SK-N-SH (cell line): ENCODE data around the gene TCL1B. TPM values are rescaled to one million over a fixed set of nuclear protein-coding genes. Genes with fewer than 3 reads are reported as not detected.

Experiments
- CTCF ChIA-PET: fragments of 300-600, 350-600 bp; formaldehyde crosslinking; extraction: SDS; loops from one replicate; lab custom pipeline; 2021; lab: Yijun Ruan, JAX
- POLR2A ChIA-PET: fragments of 350-600 bp; sonication (Branson Sonifier 250); formaldehyde crosslinking; extraction: SDS; loops from one replicate; lab custom pipeline; 2020; ENCODE audit warnings: antibody characterized with exemption, inconsistent platforms; lab: Yijun Ruan, JAX
- DNase-seq: peaks from one replicate; pipeline ENCODE4 v3.0.0; 2012
- H2AFZ ChIP-seq: fragments of 200-600 bp; sonication (generic); 2 replicates; pipeline ENCODE4 v1.8.1; 2016; ENCODE audit warnings: antibody characterized with exemption, mild to moderate bottlenecking, low read depth
- H3F3A ChIP-seq: fragments of 200-600 bp; sonication (generic); replicated peaks from 2 replicates; pipeline ENCODE3; 2016; ENCODE audit warnings: antibody characterized with exemption, mild to moderate bottlenecking; ENCODE audit not compliant: insufficient read depth
- H3K27ac ChIP-seq, 2 experiments: fragments of 200-500 bp in 1 of 2; fragments of 200-600 bp in 1 of 2; sonication (Bioruptor generic) in 1 of 2; sonication (generic), shearing (Covaris generic) in 1 of 2; 2 replicates each; pipeline versions ENCODE4 v1.5.1 to v1.6.1; 2014 to 2016; ENCODE audit warnings: low read depth in 2 of 2, inconsistent platforms in 1 of 2, low read length in 1 of 2, mild to moderate bottlenecking in 1 of 2, mixed read lengths in 1 of 2
- H3K27me3 ChIP-seq: fragments of 200-600 bp; sonication (generic), shearing (Covaris generic); 2 replicates; pipeline ENCODE4 v1.6.1; 2016; ENCODE audit warnings: mixed run types; ENCODE audit not compliant: insufficient read depth
- H3K36me3 ChIP-seq, 2 experiments: fragments of 200-500 bp in 1 of 2; fragments of 200-600 bp in 1 of 2; sonication (Bioruptor generic) in 1 of 2; sonication (generic) in 1 of 2; replicated peaks in 1 of 2; 2 replicates each; pipeline versions ENCODE3 to v1.5.1; 2014 to 2016; ENCODE audit warnings: low read length in 1 of 2, mild to moderate bottlenecking in 1 of 2; ENCODE audit not compliant: insufficient read depth in 2 of 2, control insufficient read depth in 1 of 2
- H3K4me1 ChIP-seq, 2 experiments: fragments of 200-500 bp in 1 of 2; fragments of 200-600 bp in 1 of 2; sonication (Bioruptor generic) in 1 of 2; sonication (generic), shearing (Covaris generic) in 1 of 2; 2 replicates each; pipeline versions ENCODE4 v1.5.1 to v1.6.1; 2014 to 2016; ENCODE audit warnings: low read depth in 1 of 2, low read length in 1 of 2, mixed run types in 1 of 2; ENCODE audit not compliant: insufficient read depth in 2 of 2, control insufficient read depth in 1 of 2
- H3K4me2 ChIP-seq: fragments of 200-600 bp; sonication (generic), shearing (Covaris generic); 2 replicates; pipeline ENCODE4 v1.6.1; 2017; ENCODE audit warnings: mixed run types
- H3K4me3 ChIP-seq, 2 experiments: fragments of 200-500 bp in 1 of 2; fragments of 200-600 bp in 1 of 2; sonication (Bioruptor generic) in 1 of 2; sonication (generic), shearing (Covaris generic) in 1 of 2; 2 replicates each; pipeline versions ENCODE4 v1.5.1 to v1.8.1; 2014 to 2016; ENCODE audit warnings: low read depth in 2 of 2, inconsistent platforms in 1 of 2, low read length in 1 of 2, mild to moderate bottlenecking in 1 of 2, mixed read lengths in 1 of 2, moderate library complexity in 1 of 2
- H3K79me2 ChIP-seq: fragments of 200-600 bp; sonication (generic); 2 replicates; pipeline ENCODE4 v1.8.1; 2017; ENCODE audit warnings: mild to moderate bottlenecking; ENCODE audit not compliant: insufficient read depth
- H3K9ac ChIP-seq: fragments of 200-600 bp; sonication (generic); 2 replicates; pipeline ENCODE4 v1.6.1; 2017; ENCODE audit warnings: mixed run types
- H3K9me2 ChIP-seq: fragments of 200-600 bp; sonication (generic); 2 replicates; pipeline ENCODE4 v1.6.1; 2017; ENCODE audit warnings: mixed run types
- H3K9me3 ChIP-seq: fragments of 200-600 bp; sonication (generic); 2 replicates; pipeline ENCODE4 v1.6.1; 2017; ENCODE audit warnings: mixed run types, mild to moderate bottlenecking, moderate library complexity
- H4K20me1 ChIP-seq: fragments of 200-600 bp; sonication (generic); 2 replicates; pipeline ENCODE4 v1.6.1; 2017; ENCODE audit warnings: mild to moderate bottlenecking, mixed run types; ENCODE audit not compliant: insufficient read depth
- ELF1 ChIP-seq: IDR thresholded peaks from 2 replicates; pipeline ENCODE4 v1.4.0; 2012
- EZH2phosphoT487 ChIP-seq: fragments of 200-600 bp; sonication (generic); IDR thresholded peaks from 2 replicates; pipeline ENCODE4 v1.6.1; 2017; ENCODE audit warnings: low read depth, mixed run types, mild to moderate bottlenecking, antibody characterized with exemption, moderate library complexity, borderline replicate concordance
- FOXJ3 ChIP-seq: sonication (generic); formaldehyde crosslinking; IDR thresholded peaks from 2 replicates; pipeline ENCODE4 v1.5.1; 2020; ENCODE audit warnings: mild to moderate bottlenecking, missing genetic modification reagents
- FOXM1 ChIP-seq: IDR thresholded peaks from 2 replicates; pipeline ENCODE4 v1.4.0; 2012; ENCODE audit warnings: low read depth, mild to moderate bottlenecking
- GABPA ChIP-seq: IDR thresholded peaks from 2 replicates; pipeline ENCODE4 v1.4.0; 2012; ENCODE audit warnings: low read depth, mild to moderate bottlenecking
- GATA2 ChIP-seq: sonication (generic); formaldehyde crosslinking; IDR thresholded peaks from 2 replicates; pipeline ENCODE4 v1.5.0; 2020; ENCODE audit warnings: mild to moderate bottlenecking, missing genetic modification reagents
- NFIC ChIP-seq: IDR thresholded peaks from 2 replicates; pipeline ENCODE4 v1.4.0; 2012; ENCODE audit warnings: borderline replicate concordance
- PBX3 ChIP-seq: IDR thresholded peaks from 2 replicates; pipeline ENCODE4; 2012
- RXRA ChIP-seq: IDR thresholded peaks from 2 replicates; pipeline ENCODE4 v1.4.0; 2012; ENCODE audit warnings: low read depth, mild to moderate bottlenecking, borderline replicate concordance
- SIN3A ChIP-seq: IDR thresholded peaks from 2 replicates; pipeline ENCODE4 v1.6.1; 2012; ENCODE audit warnings: low read depth, mild to moderate bottlenecking, low read length, moderate library complexity, borderline replicate concordance
- SMC3 ChIP-seq: IDR thresholded peaks from 2 replicates; pipeline ENCODE4 v1.6.1; 2012; ENCODE audit warnings: low read depth, low read length, improper control_type of control experiment
- TAF1 ChIP-seq: IDR thresholded peaks from 2 replicates; pipeline ENCODE4 v1.6.1; 2012; ENCODE audit warnings: low read depth, mild to moderate bottlenecking, low read length, moderate library complexity, borderline replicate concordance
- YY1 ChIP-seq: IDR thresholded peaks from 2 replicates; pipeline ENCODE4 v1.4.0; 2012; ENCODE audit warnings: low read depth, mild to moderate bottlenecking
- WGBS: methylation state at CpG from one replicate; pipeline ENCODE4 v1.1.6; 2017; ENCODE audit warnings: low lambda C conversion rate; 5-methylcytosine and 5-hydroxymethylcytosine counted together
- polyA plus RNA-seq, 3 experiments: library from polyadenylated mRNA; depleted of rRNA; stranded (reverse); fragments of >200 nt; gene quantifications; 2 replicates each; pipeline ENCODE4 v1.2.3, GENCODE V29; 2012
- TF ChIP-seq, protein P1 (sequence below): fragments of 150-350 bp; IDR thresholded peaks from 2 replicates; pipeline ENCODE4 v1.6.1; 2016; ENCODE audit warnings: mild to moderate bottlenecking, low read depth, low read length
- TF ChIP-seq, protein P2 (sequence below): IDR thresholded peaks from 2 replicates; pipeline ENCODE4 v1.4.0; 2012; ENCODE audit warnings: low read depth
- TF ChIP-seq, protein P3 (sequence below): fragments of 200-600 bp; sonication (generic); IDR thresholded peaks from 2 replicates; pipeline ENCODE4 v1.6.1; 2017; ENCODE audit warnings: antibody characterized with exemption, mild to moderate bottlenecking, moderate library complexity
- TF ChIP-seq, protein P4 (sequence below): fragments of 150-350 bp; IDR thresholded peaks from 2 replicates; pipeline ENCODE4 v1.6.1; 2017; ENCODE audit warnings: antibody characterized with exemption, low read length, low read depth, borderline replicate concordance

Gene TCL1B
- polyA plus RNA-seq, 1 of the 3 experiments (the other 2 are of a cell fraction): not detected

DNA sequence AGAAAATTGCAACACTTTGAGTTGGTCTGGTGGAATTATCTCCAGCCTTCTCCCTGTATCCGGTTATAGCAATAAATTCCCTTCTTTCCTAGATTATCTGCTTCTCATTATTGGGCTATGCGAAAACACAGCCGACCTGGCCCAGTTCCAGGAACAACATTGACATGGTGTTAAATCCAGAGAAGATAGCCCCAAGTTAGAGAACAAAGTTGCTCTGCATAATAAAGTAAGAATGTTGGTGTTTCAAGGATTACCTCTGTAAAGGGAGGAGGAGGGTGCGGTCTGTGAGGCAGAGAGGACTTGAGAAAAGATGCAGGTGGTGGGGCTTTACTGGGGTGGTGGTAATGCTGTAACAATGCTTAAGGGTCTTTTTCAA, 15.6 kb downstream of the TCL1B start:
- Histone ChIP-seq H2AFZ (no peak overlapping the region), H3K27ac (no peak overlapping the region), H3F3A (no peaks in the 10 kb centered on the region), H4K20me1 (no peaks in the 10 kb centered on the region), H3K9me3 (no peaks in the 10 kb centered on the region), H3K79me2 (no peaks in the 10 kb centered on the region), H3K36me3 (no peaks in the 10 kb centered on the region), H3K9ac (no peak overlapping the region), H3K4me2 (no peak overlapping the region), H3K9me2 (no peaks in the 10 kb centered on the region), H3K4me1 (no peaks in the 10 kb centered on the region; a peak in 1 of 4 replicates), H3K27me3 (no peaks in the 10 kb centered on the region), H3K4me3 (no peak overlapping the region)
- WGBS: 6% methylated on average over 4 of the region's 4 CpGs
- ChIA-PET POLR2A (no interaction called here), CTCF (interaction anchor here (0.8 to 1.2 kb wide), 2 partner anchors 72 to 140 kb away, joined by 3 to 4 read pairs; no protein-coding TSS in a partner anchor)
- TF ChIP-seq GATA2 (CRISPR knock-in tag) (no peak), EZH2phosphoT487 (no peak), FOXJ3 (CRISPR knock-in tag) (no peak), ELF1 (no peak), SIN3A (no peak), GABPA (no peak), FOXM1 (no peak), PBX3 (no peak), YY1 (no peak), RXRA (no peak), TAF1 (no peak)
- TF ChIP-seq, protein P1, sequence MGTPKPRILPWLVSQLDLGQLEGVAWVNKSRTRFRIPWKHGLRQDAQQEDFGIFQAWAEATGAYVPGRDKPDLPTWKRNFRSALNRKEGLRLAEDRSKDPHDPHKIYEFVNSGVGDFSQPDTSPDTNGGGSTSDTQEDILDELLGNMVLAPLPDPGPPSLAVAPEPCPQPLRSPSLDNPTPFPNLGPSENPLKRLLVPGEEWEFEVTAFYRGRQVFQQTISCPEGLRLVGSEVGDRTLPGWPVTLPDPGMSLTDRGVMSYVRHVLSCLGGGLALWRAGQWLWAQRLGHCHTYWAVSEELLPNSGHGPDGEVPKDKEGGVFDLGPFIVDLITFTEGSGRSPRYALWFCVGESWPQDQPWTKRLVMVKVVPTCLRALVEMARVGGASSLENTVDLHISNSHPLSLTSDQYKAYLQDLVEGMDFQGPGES: no peak
- TF ChIP-seq, protein P2, sequence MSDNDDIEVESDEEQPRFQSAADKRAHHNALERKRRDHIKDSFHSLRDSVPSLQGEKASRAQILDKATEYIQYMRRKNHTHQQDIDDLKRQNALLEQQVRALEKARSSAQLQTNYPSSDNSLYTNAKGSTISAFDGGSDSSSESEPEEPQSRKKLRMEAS: no peak
- DNase-seq: no peak

DNA sequence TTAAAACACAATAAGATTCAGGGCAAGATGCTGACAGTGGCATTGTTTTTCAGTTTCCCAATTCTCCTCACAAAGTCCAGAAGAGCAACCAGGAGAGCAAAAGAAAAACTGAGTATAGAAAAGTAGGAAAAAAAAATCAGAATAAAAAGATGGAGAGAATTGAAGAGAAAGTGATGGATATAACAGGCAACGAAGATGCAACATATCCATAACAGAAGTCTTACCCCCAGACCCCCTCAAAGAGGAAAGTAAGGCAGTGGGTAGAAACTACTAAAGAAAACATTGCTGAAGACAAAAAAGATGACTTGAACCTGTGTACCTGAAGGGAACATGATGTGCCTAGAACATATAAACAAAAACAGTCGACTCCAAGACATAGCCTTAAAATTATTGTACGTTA, 17.1 kb downstream of the TCL1B start:
- POLR2A ChIA-PET: no interaction called here
- whole genome bisulfite sequencing: 15% methylated on average over 3 of the region's 3 CpGs
- CTCF ChIA-PET: interaction anchor here (0.7 to 1.1 kb wide), 2 partner anchors 71 to 291 kb away, joined by 3 read pairs; no protein-coding TSS in a partner anchor

More for the DNA sequence above, 17.1 kb downstream of the TCL1B start:
- Histone ChIP-seq H3K27ac (no peak overlapping the region), H3K9me3 (no peaks in the 10 kb centered on the region), H3K79me2 (no peaks in the 10 kb centered on the region), H3K9me2 (no peaks in the 10 kb centered on the region), H3K4me2 (no peak overlapping the region), H4K20me1 (no peaks in the 10 kb centered on the region), H3K4me1 (no peaks in the 10 kb centered on the region; a peak in 1 of 4 replicates), H3K27me3 (no peaks in the 10 kb centered on the region), H3K36me3 (no peaks in the 10 kb centered on the region), H2AFZ (no peak overlapping the region), H3F3A (no peaks in the 10 kb centered on the region), H3K4me3 (no peak overlapping the region), H3K9ac (no peak overlapping the region)
- DNase-seq: no peak
- TF ChIP-seq NFIC (no peak), SMC3 (no peak), RXRA (no peak)
- TF ChIP-seq, protein P3, sequence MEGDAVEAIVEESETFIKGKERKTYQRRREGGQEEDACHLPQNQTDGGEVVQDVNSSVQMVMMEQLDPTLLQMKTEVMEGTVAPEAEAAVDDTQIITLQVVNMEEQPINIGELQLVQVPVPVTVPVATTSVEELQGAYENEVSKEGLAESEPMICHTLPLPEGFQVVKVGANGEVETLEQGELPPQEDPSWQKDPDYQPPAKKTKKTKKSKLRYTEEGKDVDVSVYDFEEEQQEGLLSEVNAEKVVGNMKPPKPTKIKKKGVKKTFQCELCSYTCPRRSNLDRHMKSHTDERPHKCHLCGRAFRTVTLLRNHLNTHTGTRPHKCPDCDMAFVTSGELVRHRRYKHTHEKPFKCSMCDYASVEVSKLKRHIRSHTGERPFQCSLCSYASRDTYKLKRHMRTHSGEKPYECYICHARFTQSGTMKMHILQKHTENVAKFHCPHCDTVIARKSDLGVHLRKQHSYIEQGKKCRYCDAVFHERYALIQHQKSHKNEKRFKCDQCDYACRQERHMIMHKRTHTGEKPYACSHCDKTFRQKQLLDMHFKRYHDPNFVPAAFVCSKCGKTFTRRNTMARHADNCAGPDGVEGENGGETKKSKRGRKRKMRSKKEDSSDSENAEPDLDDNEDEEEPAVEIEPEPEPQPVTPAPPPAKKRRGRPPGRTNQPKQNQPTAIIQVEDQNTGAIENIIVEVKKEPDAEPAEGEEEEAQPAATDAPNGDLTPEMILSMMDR: no peak
- TF ChIP-seq, protein P4, sequence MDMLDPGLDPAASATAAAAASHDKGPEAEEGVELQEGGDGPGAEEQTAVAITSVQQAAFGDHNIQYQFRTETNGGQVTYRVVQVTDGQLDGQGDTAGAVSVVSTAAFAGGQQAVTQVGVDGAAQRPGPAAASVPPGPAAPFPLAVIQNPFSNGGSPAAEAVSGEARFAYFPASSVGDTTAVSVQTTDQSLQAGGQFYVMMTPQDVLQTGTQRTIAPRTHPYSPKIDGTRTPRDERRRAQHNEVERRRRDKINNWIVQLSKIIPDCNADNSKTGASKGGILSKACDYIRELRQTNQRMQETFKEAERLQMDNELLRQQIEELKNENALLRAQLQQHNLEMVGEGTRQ: no peak
